Fibroblast of villous mesenchyme (primary cell): Measurements from ENCODE around the gene PHLDB3. TPM values are rescaled to one million over a fixed set of nuclear protein-coding genes. Genes with fewer than 3 reads are reported as not detected.

ENCODE experiments used
- DNase-seq: peaks from one replicate; pipeline ENCODE4 v3.0.0-alpha.2; 2010; ENCODE audit warnings: low read depth
- H3K4me3 ChIP-seq: 2 replicates; pipeline ENCODE4 v1.5.1; 2011; ENCODE audit warnings: low read depth, mild to moderate bottlenecking, low read length
- total RNA-seq: library from RNA; depleted of rRNA; stranded (reverse); fragments of >200 nt; gene quantifications from 2 replicates; pipeline ENCODE4 v1.2.3, GENCODE V29; 2012
- TF ChIP-seq, protein P1 (sequence below): IDR thresholded peaks from 2 replicates; pipeline ENCODE4 v1.5.1; 2012; ENCODE audit warnings: low read depth, mild to moderate bottlenecking, low read length; ENCODE audit not compliant: insufficient read depth

PHLDB3 gene
- total RNA-seq, 1 donor = 13.4 TPM

DNA sequence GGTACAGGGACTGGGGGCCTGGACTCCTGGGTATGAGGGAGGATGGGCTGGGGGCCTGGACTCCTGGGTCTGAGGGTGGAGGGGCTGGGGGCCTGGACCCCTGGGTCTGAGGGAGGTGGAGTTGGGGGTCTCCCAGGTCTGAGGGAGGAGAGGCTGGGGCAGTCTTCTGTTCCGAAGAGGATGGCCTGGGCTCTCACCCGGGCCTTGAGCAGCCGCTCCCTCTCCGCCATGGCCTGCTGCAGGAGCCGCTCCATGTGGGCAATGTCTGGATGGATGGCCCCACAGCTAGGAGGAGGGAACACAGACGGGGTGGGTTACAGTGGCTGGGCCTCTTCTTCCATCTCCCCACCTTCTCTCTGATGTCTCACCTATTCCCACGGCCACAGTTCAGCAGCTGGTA is 18.1 kb downstream of the PHLDB3 start:
- TF ChIP-seq, protein P1, sequence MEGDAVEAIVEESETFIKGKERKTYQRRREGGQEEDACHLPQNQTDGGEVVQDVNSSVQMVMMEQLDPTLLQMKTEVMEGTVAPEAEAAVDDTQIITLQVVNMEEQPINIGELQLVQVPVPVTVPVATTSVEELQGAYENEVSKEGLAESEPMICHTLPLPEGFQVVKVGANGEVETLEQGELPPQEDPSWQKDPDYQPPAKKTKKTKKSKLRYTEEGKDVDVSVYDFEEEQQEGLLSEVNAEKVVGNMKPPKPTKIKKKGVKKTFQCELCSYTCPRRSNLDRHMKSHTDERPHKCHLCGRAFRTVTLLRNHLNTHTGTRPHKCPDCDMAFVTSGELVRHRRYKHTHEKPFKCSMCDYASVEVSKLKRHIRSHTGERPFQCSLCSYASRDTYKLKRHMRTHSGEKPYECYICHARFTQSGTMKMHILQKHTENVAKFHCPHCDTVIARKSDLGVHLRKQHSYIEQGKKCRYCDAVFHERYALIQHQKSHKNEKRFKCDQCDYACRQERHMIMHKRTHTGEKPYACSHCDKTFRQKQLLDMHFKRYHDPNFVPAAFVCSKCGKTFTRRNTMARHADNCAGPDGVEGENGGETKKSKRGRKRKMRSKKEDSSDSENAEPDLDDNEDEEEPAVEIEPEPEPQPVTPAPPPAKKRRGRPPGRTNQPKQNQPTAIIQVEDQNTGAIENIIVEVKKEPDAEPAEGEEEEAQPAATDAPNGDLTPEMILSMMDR = no peak

DNA sequence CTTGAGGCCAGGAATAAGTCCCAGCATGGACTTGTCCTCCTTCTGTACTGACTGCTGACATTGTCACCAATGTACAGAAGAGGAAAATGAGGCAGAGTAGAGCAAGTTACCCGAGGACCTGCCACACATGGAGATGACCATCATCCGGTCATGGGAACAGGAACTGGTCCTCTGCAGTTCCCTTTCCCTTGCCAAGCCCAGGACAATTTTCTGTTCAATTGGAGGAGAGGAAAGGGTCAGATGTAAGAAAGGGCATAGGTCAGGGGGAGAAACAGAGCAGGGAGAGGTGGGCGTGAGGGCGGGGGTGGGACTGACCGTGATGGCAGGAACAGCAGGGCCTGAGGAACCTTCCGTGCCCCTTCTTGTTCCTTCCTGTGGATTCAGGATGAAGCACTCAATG is 18.6 kb downstream of the PHLDB3 start:
- DNase-seq = no peak
- H3K4me3 ChIP-seq = no peak overlapping the region
- TF ChIP-seq, protein P1 = no peak

More for the DNA sequence above, 18.1 kb downstream of the PHLDB3 start:
- DNase-seq = no peak
- H3K4me3 ChIP-seq = no peak overlapping the region

DNA sequence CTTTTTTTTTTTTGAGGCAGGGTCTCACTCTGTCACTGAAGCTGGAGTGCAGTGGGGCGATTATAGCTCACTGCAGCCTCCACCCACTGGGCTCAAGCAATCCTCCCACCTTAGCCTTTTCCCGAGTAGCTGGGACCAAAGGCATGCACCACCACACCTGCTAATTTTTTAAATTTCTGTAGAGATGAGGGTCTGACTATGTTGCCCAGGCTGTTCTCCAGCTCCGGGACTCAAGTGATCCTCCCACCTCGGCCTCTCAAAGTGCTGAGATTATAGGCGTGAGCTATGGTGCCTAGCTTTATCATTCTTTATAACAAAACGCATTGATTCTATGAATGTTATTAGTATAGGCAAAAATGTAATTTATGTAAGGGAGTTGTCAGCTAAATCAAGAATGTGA is 21.3 kb downstream of the PHLDB3 start:
- DNase-seq = no peak
- TF ChIP-seq, protein P1 = no peak
- no peak overlapping the region for H3K4me3 ChIP-seq

DNA sequence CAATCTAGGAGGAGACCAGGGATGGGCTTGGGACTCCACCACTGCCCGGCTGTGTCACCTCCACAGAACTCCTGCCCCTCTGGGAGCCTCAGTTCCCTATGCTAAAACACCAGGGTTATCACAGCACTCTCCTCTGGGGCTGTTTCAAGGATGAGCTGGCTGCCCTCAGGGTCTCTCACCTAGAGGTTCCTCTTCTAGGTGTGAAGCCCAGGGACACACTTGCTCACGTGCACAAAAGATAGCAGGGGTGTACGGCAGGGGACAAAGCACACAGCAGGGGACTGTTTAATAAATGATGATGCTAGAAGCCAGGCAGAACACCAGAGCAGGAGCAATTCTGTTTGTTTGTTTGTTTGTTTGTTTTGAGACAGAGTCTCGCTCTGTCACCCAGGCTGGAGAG is 22.4 kb downstream of the PHLDB3 start:
- TF ChIP-seq, protein P1 = no peak
- DNase-seq = no peak
- H3K4me3 ChIP-seq = no peak overlapping the region

DNA sequence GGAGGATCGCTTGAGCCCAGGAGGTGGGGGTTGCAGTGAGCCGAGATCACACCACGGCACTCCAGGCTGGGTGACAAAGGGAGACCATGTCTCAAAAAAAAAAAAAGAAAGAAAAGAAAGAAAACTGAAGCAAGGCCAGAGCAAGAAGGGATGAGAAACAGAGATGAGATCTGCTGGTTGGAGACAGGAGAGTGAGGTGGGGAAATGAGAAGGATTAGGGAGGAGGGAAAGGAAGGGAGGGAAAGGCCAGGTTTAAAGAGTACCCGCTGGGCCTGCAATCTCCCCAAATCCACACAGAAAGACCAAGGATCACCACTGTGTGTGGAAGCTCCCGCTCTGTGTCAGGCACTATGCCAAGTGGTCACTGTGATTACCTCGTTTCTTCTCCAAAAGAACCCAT is 22.8 kb downstream of the PHLDB3 start:
- TF ChIP-seq, protein P1 = no peak
- no peak for DNase-seq
- H3K4me3 ChIP-seq = no peak overlapping the region

DNA sequence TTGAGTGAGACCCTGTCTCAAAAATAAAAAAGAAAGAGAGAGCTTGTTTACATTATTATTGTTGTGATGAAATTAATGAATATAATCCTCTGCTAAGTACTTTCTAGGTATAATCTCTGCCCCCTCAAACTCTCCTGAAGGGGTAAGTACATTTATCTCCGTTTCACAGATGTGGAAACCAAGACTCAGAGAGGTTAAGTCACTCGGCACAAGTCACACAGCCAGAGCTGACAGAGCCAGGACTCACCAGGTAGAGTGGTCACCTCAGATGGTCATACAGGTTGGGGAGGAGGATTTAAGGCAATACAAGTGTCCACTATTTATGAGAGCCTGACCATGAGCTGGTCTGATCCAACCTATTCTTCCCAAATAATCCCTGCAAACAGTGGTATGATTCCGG is 24.0 kb downstream of the PHLDB3 start:
- TF ChIP-seq, protein P1 = no peak
- no peak for DNase-seq
- H3K4me3 ChIP-seq = no peak overlapping the region

DNA sequence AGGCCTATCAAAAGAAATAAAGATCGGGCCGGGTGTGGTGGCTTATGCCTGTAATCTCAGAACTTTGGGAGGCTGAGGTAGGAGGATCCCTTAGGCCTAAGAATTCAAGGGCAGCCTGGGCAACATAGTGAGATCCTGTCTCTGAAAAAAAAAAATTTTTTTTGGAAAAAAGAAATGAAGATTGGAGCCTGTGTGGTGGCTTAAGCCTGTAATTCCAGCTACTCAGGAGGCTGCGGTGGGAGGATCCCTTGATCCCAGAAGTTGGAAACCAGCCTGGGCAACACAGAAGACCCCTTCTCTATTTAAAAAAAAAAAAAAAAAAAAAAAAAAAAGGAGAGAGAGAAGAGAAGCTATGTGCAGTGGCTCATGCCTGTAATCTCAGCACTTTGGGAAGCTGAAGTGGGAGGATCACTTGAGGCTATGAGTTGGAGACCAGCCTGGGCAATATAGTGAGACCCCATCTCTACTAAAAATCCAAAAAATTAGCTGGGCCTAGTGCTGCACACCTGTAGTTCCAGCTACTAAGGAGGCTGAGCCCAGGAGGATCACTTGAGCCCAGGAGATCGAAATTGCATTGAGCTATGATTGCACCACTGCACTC is 24.5 kb downstream of the PHLDB3 start:
- TF ChIP-seq, protein P1 = no peak
- H3K4me3 ChIP-seq = no peak overlapping the region
- no peak for DNase-seq
